Fibroblast of lung (primary cell): ENCODE results near the gene HSF2BP.

ENCODE experiments used
- CTCF ChIP-seq, 2 donors: IDR thresholded peaks in 1 of 2; conservative IDR thresholded peaks in 1 of 2; 1 replicate in 1 of 2; 2 replicates in 1 of 2; pipeline ENCODE4 v1.5.1; 2011 to 2012; ENCODE audit warnings: low read length in 2 of 2, control low read depth in 1 of 2, inconsistent platforms in 1 of 2, low read depth in 1 of 2, mild to moderate bottlenecking in 1 of 2
- EZH2 ChIP-seq: IDR thresholded peaks from 2 replicates; pipeline ENCODE4 v1.5.1; 2012; ENCODE audit warnings: low read length, control low read depth, mild to moderate bottlenecking; ENCODE audit errors: missing control alignments

GRCh38 chr21:43676391-43676790 is 17.1 kb upstream of the HSF2BP start:
- TF ChIP-seq CTCF (conservative IDR thresholded peaks at IDR 0.05 in 1 of 2, IDR thresholded peaks at IDR 0.05 in 1 of 2; ENCODE audit: low read depth in 1 of 2, low read length in 2 of 2) (no peak), EZH2 (no peak)
